ENCODE data around the gene CKAP2L. TPM values are rescaled to one million over a fixed set of nuclear protein-coding genes. Genes with fewer than 3 reads are reported as not detected.
"Not testable (repeated sequence)": the region's sequence is repeated elsewhere in the genome, so short reads cannot be mapped to it uniquely, and the experiment has no call there.

CKAP2L gene
- total RNA-seq, 2 experiments from 2014 or later, result 38.4 to 46.7 TPM

GRCh38 chr2:112714331-112714730 lies 50.1 kb downstream of the CKAP2L start:
- Mint-ChIP-seq H3K27me3 (peaks cover 6% of the 10 kb centered on the region), H3K4me1 (peaks cover 9% of the 10 kb centered on the region), H3K4me3 (no peak overlapping the region), H3K27ac (no peak overlapping the region), H3K9me3 (ENCODE audit: low read depth) (no peaks in the 10 kb centered on the region), H3K36me3 (ENCODE audit: low read depth) (no peaks in the 10 kb centered on the region)
- ChIA-PET CTCF (no interaction called here), POLR2A (no interaction called here)
- DNase-seq (no peak), ATAC-seq (no peak)
- intact Hi-C loops (cut with DNase I, micrococcal nuclease), result no loop called here

- intact Hi-C loops (cut with DNase I, micrococcal nuclease), result no loop called here
- ChIA-PET CTCF (interaction anchor here (0.6 to 2.2 kb wide), 4 partner anchors 11 to 22 kb away, joined by 3 to 7 read pairs (median 3); no protein-coding TSS in a partner anchor), POLR2A (interaction anchor here (1.1 kb wide), 1 partner anchor 22 kb away, joined by 4 read pairs; no protein-coding TSS in a partner anchor)
- Mint-ChIP-seq H3K36me3 (ENCODE audit: low read depth) (no peaks in the 10 kb centered on the region), H3K4me3 (no peak overlapping the region), H3K4me1 (peaks cover 9% of the 10 kb centered on the region), H3K27me3 (peaks cover 6% of the 10 kb centered on the region), H3K9me3 (ENCODE audit: low read depth) (no peaks in the 10 kb centered on the region), H3K27ac (no peak overlapping the region)
- DNase-seq (no peak), ATAC-seq (no peak)
Observed at GRCh38 chr2:112713926-112714325, 50.5 kb downstream of the CKAP2L start.

- no peaks in the 10 kb centered on the region for H3K36me3 Mint-ChIP-seq (ENCODE audit: low read depth)
- H3K27me3 Mint-ChIP-seq, result peaks cover 6% of the 10 kb centered on the region
- H3K27ac Mint-ChIP-seq, result peak overlapping the region; percentile 4
- DNase-seq (no peak), ATAC-seq (no peak)
- intact Hi-C loops (cut with DNase I, micrococcal nuclease), result no loop called here
- CTCF ChIA-PET, result interaction anchor here (0.5 to 2.2 kb wide), 7 partner anchors 11 to 286 kb away, joined by 3 to 7 read pairs (median 3); no protein-coding TSS in a partner anchor
- H3K9me3 Mint-ChIP-seq (ENCODE audit: low read depth), result no peaks in the 10 kb centered on the region
- POLR2A ChIA-PET, result interaction anchor here (1.1 kb wide), 1 partner anchor 21 kb away, joined by 4 read pairs; no protein-coding TSS in a partner anchor
- peaks cover 9% of the 10 kb centered on the region for H3K4me1 Mint-ChIP-seq
- no peak overlapping the region for H3K4me3 Mint-ChIP-seq
Observed at GRCh38 chr2:112713585-112713925, 50.9 kb downstream of the CKAP2L start.

GRCh38 chr2:112712903-112713584 lies 51.4 kb downstream of the CKAP2L start:
- no peaks in the 10 kb centered on the region for H3K9me3 Mint-ChIP-seq (ENCODE audit: low read depth)
- H3K4me1 Mint-ChIP-seq, result peaks cover 14% of the 10 kb centered on the region
- DNase-seq, result peak; percentile 83
- peak overlapping the region; percentile 59 for H3K27ac Mint-ChIP-seq
- CTCF ChIA-PET, result interaction anchor here (0.5 to 2.2 kb wide), 7 partner anchors 12 to 287 kb away, joined by 3 to 7 read pairs (median 3); no protein-coding TSS in a partner anchor
- H3K27me3 Mint-ChIP-seq, result peaks cover 6% of the 10 kb centered on the region
- POLR2A ChIA-PET, result interaction anchor here (1.1 kb wide), 1 partner anchor 21 kb away, joined by 4 read pairs; no protein-coding TSS in a partner anchor
- peak; percentile 91 for ATAC-seq
- intact Hi-C loops (cut with DNase I, micrococcal nuclease), result no loop called here
- H3K36me3 Mint-ChIP-seq (ENCODE audit: low read depth), result no peaks in the 10 kb centered on the region
- no peak overlapping the region for H3K4me3 Mint-ChIP-seq

- ATAC-seq, result no peak
- CTCF ChIA-PET, result interaction anchor here (2.2 kb wide), 1 partner anchor 14 kb away, joined by 7 read pairs; no protein-coding TSS in a partner anchor
Observed at GRCh38 chr2:112712465-112712864, 51.9 kb downstream of the CKAP2L start.

GRCh38 chr2:112710956-112711750 lies 53.3 kb downstream of the CKAP2L start:
- Mint-ChIP-seq H3K27me3 (peaks cover 10% of the 10 kb centered on the region), H3K36me3 (ENCODE audit: low read depth) (no peaks in the 10 kb centered on the region), H3K4me1 (peaks cover 32% of the 10 kb centered on the region), H3K27ac (no peak overlapping the region), H3K4me3 (no peak overlapping the region), H3K9me3 (ENCODE audit: low read depth) (no peaks in the 10 kb centered on the region)
- ChIA-PET POLR2A (no interaction called here), CTCF (interaction anchor here (1.1 kb wide), 1 partner anchor 27 kb away, joined by 3 read pairs; no protein-coding TSS in a partner anchor)
- DNase-seq, result no peak
- intact Hi-C loops (cut with DNase I, micrococcal nuclease), result no loop called here
- no peak for ATAC-seq

More at GRCh38 chr2:112712465-112712864, 51.9 kb downstream of the CKAP2L start:
- no peaks in the 10 kb centered on the region for H3K9me3 Mint-ChIP-seq (ENCODE audit: low read depth)
- H3K4me3 Mint-ChIP-seq, result no peak overlapping the region
- no peaks in the 10 kb centered on the region for H3K36me3 Mint-ChIP-seq (ENCODE audit: low read depth)
- DNase-seq, result no peak
- intact Hi-C loops (cut with DNase I, micrococcal nuclease), result no loop called here
- H3K27me3 Mint-ChIP-seq, result peaks cover 7% of the 10 kb centered on the region
- H3K4me1 Mint-ChIP-seq, result peaks cover 18% of the 10 kb centered on the region
- no peak overlapping the region for H3K27ac Mint-ChIP-seq
- POLR2A ChIA-PET, result interaction anchor here (1.1 kb wide), 1 partner anchor 20 kb away, joined by 4 read pairs; no protein-coding TSS in a partner anchor

GRCh38 chr2:112709703-112710102 lies 54.7 kb downstream of the CKAP2L start:
- intact Hi-C loops (cut with DNase I, micrococcal nuclease), result loop anchor here in 1 of 2 experiments (5.0 kb wide), 1 partner anchor 77 kb away; no protein-coding TSS in a partner anchor
- Mint-ChIP-seq H3K4me3 (no peak overlapping the region), H3K9me3 (ENCODE audit: low read depth) (no peaks in the 10 kb centered on the region), H3K36me3 (ENCODE audit: low read depth) (no peaks in the 10 kb centered on the region), H3K27me3 (peaks cover 10% of the 10 kb centered on the region), H3K27ac (peak overlapping the region; percentile 15), H3K4me1 (peaks cover 38% of the 10 kb centered on the region)
- DNase-seq (no peak), ATAC-seq (no peak)
- POLR2A ChIA-PET, result no interaction called here
- CTCF ChIA-PET, result interaction anchor here (0.7 to 2.4 kb wide), 6 partner anchors 17 to 212 kb away, joined by 3 to 18 read pairs (median 4); no protein-coding TSS in a partner anchor

GRCh38 chr2:112708968-112709367 lies 55.4 kb downstream of the CKAP2L start:
- no peaks in the 10 kb centered on the region for H3K9me3 Mint-ChIP-seq (ENCODE audit: low read depth)
- H3K36me3 Mint-ChIP-seq (ENCODE audit: low read depth), result no peaks in the 10 kb centered on the region
- ATAC-seq (no peak), DNase-seq (no peak)
- H3K4me3 Mint-ChIP-seq, result no peak overlapping the region
- H3K27ac Mint-ChIP-seq, result no peak overlapping the region
- ChIA-PET CTCF (interaction anchor here (0.8 to 2.4 kb wide), 5 partner anchors 18 to 109 kb away, joined by 3 to 18 read pairs (median 4); no protein-coding TSS in a partner anchor), POLR2A (no interaction called here)
- intact Hi-C loops (cut with DNase I, micrococcal nuclease), result loop anchor here in 1 of 2 experiments (5.0 kb wide), 1 partner anchor 77 kb away; no protein-coding TSS in a partner anchor
- H3K27me3 Mint-ChIP-seq, result peaks cover 10% of the 10 kb centered on the region
- H3K4me1 Mint-ChIP-seq, result peaks cover 38% of the 10 kb centered on the region

GRCh38 chr2:112706947-112707346 lies 57.5 kb downstream of the CKAP2L start:
- intact Hi-C loops (cut with DNase I, micrococcal nuclease), result loop anchor here (1.0 to 5.0 kb wide), 2 partner anchors 62 to 75 kb away; partner anchors contain the start of gene SLC20A1 (in 1 of the 2)
- peaks cover 30% of the 10 kb centered on the region for H3K4me1 Mint-ChIP-seq
- not testable (repeated sequence) for ATAC-seq

GRCh38 chr2:112706170-112706664 lies 58.2 kb downstream of the CKAP2L start:
- intact Hi-C loops (cut with DNase I, micrococcal nuclease), result loop anchor here (1.0 to 5.0 kb wide), 2 partner anchors 61 to 74 kb away; partner anchors contain the start of gene SLC20A1 (in 1 of the 2)
- Mint-ChIP-seq H3K4me3 (no peak overlapping the region), H3K36me3 (ENCODE audit: low read depth) (no peaks in the 10 kb centered on the region), H3K4me1 (peaks cover 31% of the 10 kb centered on the region), H3K9me3 (ENCODE audit: low read depth) (no peaks in the 10 kb centered on the region), H3K27ac (no peak overlapping the region), H3K27me3 (peaks cover 11% of the 10 kb centered on the region)
- ChIA-PET POLR2A (interaction anchor here (1.0 kb wide), 1 partner anchor 14 kb away, joined by 19 read pairs; no protein-coding TSS in a partner anchor), CTCF (interaction anchor here (0.5 to 2.0 kb wide), 8 partner anchors 14 to 106 kb away, joined by 3 to 9 read pairs (median 4); no protein-coding TSS in a partner anchor)
- DNase-seq, result peak; percentile 78
- peak; percentile 93 for ATAC-seq

More at GRCh38 chr2:112706947-112707346, 57.5 kb downstream of the CKAP2L start:
- not testable (repeated sequence) for H3K27ac Mint-ChIP-seq; H3K9me3 Mint-ChIP-seq (ENCODE audit: low read depth); DNase-seq; H3K36me3 Mint-ChIP-seq (ENCODE audit: low read depth); H3K4me3 Mint-ChIP-seq
- peaks cover 11% of the 10 kb centered on the region for H3K27me3 Mint-ChIP-seq
- POLR2A ChIA-PET, result interaction anchor here (1.0 kb wide), 1 partner anchor 14 kb away, joined by 19 read pairs; no protein-coding TSS in a partner anchor
- CTCF ChIA-PET, result interaction anchor here (0.6 to 1.4 kb wide), 8 partner anchors 11 to 107 kb away, joined by 3 to 9 read pairs (median 4); no protein-coding TSS in a partner anchor

Measured in activated CD4-positive, alpha-beta T cell treated with anti-CD3 and anti-CD28 coated beads for 36 hours (primary cell).